CD4-positive, alpha-beta T cell treated with Interleukin-1 beta for 1 hour (primary cell): ENCODE data around the gene RRP1.

ENCODE experiments used
- DNase-seq, 2 donors: peaks; one replicate each; pipeline ENCODE4 v3.0.0-alpha.2; 2020 to 2022

RRP1 gene

DNA sequence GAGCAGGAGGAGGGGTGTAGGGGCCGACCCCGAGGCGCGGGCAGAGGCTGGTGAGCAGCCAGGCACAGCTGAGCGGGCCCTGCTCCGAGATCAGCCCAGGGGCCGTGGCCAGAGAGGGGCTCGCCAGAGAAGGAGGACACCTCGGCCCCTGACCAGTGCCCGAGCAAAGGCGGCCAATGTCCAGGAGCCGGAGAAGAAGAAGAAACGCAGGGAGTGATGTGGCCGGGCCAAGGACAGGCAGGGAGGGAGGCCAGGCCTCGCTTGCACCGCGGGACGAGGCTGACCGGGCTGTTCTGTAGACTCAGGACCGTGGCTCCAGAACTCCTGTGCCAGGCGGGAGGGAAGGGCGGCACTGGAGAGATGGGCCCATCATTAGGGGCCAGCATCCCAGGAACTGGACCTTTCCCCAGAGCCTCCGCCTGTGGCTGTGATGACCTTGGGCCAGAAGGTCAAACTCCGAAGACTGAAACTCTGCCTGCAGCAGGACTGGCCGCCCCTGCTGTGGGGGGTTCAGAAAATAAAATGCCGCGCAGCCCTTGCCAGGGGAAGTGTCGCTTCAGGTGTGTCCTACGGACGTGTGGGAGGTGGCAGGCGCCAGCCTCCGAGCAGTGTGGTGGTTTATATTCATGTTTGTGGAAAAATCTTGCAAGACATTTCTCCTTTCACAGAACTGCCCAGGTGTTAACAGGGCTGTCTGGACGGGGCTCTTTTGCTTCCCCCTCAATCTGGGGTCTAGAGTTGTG lies 14.4 kb downstream of the RRP1 start:
- DNase-seq, result no peak

DNA sequence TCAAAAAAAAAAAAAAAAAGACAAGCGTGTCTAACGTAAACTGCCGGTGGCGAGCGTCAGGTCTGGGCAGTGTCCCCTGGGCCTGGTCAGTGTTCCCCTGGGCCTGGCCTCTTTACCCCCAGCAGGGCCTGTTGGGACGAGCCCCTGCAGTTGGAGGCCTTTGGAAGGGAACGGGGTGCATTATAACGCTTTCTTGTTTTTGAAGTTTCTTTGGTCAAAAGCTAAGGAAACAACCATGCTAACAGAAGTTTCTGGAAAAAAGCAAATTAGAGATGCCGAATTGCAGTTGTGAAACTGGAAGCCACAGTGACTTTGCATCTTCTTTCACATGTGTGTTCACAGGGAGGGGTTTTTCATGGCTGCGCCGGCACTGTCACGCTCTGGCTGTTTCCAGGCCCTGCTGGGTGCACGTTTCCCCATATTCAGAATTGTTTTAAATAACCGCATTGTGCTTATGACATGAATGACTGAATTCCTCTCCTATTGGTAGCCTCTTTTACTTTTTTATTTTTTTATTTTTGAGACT lies 16.0 kb downstream of the RRP1 start:
- DNase-seq, result peak; percentile 13 to 82

DNA sequence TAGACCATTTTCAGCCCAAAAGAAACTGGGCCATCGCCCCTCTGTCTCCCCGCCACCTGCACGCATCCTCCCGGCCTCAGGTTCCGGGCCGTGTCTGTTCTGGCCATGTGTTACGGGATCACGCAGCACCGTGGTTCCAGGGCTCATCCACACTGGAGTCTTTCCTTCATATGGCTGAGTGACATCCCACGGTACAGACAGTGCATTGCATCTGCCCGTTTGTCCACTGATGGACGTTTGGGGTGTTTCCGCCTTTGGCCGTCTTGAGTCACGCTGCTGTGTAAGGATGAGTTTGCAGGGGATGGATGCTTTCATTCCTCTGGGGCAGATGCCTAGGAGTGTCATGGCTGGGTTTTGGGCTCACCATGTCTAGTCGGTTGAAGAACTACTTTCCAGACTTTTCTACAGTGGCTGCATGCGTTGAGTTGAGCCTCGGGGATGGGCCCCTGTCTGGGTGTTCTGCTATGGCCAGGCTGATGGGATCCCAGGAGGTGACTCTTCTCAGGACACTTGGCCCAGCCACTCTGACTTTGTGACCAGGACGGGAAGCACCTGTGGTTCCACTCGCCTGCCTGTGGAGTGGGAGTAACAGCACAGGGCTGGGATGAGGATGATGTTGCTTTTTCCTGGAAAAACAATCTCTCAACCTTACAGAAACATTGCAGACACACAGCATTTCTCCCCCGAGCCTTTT lies 16.8 kb downstream of the RRP1 start:
- DNase-seq, result no peak

DNA sequence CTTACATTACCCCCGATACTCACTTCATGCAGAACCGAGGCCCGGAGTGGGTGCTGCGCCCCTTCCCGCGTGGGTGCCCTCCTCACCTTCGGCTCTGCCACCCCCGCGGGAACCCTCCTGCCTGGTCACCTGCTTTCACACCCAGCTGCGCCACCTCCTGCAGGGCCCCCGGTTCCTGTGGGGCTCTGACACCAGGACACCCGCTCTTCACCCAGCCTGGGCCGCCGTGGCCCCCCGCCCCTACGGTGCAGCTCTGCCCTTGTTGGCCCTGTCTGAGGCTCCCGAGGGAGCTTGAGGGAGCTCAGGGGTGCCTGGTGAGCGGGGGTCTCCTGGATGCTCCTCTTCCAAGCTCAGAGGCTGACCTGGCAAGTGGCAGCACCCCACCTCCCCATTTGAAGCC lies 19.0 kb downstream of the RRP1 start:
- DNase-seq, result no peak

DNA sequence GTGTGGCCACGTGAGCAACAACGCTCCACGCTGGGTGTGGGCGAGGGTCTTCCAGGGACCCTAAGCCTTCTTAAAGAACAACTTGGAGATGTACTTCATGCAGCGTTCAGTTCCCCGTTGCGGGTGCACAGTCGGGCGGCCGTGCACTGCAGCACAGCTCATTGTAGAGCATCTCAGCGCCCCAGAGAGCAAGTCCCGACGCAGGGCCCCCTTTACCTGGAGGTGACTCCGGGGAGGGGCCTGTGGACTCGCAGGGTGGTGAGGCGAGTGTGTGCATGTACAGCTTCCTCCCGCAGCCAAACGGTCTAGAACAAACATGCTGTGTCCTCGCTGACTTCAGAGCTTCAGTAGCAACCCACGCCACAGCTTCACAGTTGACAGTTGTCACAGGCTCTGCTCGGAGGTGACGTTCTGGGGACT lies 19.5 kb downstream of the RRP1 start:
- no peak for DNase-seq

DNA sequence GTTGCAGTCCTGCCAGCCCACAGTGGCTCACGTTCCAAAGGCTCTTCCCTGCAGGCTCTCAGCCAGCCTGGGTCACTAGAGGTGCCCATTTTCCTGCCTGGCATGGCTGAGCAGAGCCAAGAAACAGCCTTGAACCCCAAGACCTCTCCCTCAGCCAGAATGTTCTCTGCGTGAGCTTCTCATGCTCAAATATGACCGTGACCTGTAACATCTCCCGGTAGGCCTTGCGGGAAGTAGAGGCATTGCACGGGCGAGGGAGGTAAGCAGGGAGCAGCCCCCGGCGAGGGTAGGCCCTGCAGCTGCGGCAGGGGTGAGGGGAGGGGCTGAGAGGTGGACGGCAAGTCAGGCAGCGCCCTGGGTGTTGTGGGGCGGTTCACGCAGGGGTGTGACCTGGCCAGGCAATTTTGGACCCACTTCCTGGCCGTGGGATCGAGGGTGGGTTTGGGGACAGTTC lies 20.0 kb downstream of the RRP1 start:
- DNase-seq, result no peak

DNA sequence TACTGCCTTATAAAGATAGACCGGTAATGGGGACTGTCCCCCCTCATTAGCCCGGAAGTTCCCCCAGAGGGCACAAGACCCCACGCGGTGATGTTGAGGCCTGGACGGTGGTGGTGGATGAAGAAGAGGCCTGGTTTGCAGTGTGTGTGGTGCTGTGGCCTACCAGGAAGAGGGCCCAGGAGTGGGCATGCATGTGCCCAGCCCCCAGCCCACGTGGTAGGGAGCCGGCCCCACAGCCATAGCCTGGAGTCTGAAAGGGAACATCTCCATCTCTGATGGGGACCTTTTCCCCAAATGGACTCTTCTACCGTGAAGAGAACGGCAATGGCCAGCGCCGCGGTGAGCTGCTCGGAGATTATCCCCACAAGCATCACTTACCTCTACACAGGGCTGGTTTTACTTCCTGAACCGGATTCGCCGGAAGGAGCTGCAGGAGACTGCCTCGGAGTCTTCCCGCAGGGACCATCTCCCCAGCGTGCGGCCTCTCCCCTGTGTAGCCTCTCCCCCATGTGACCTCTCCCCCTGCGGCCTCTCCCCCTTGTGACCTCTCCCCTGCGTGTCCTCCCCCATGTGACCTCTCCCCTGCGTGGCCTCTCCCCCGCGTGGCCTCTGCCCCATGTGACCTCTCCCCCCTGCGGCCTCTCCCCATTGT lies 20.6 kb downstream of the RRP1 start:
- DNase-seq, result no peak

DNA sequence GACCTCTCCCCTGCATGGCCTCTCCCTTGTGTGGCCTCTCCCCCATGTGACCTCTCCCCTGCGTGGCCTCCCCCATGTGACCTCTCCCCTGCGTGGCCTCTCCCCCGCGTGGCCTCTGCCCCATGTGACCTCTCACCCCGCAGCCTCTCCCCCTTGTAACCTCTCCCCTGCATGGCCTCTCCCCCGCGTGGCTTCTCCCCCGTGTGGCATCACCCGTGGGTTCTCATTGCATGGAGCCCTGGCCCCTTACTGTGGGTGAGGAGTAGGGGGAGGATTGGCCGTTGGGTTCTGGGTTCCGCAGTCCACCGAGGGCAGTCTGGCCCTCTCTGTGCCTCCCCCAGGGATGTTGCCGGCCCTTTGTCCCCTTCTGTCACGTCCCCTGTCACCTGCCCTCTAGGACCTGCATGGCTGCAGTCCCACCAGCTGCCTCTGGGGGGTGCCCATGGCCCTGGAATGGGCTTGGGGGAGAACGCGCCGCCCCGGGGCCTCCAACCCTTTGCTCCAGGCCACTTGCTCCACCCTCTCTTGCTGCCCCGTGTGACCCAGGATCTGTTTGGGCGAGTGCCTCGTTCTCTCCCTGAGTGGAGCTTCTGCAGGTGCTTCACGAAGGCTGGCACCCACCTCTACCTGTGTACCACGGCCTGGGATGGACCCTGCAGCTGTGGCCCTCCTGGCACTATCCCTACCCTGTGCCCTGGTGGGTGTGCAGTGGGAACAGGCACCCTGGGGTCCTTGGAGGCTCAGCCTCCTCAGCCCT lies 21.3 kb downstream of the RRP1 start:
- DNase-seq, result peak; percentile 83 to 86

DNA sequence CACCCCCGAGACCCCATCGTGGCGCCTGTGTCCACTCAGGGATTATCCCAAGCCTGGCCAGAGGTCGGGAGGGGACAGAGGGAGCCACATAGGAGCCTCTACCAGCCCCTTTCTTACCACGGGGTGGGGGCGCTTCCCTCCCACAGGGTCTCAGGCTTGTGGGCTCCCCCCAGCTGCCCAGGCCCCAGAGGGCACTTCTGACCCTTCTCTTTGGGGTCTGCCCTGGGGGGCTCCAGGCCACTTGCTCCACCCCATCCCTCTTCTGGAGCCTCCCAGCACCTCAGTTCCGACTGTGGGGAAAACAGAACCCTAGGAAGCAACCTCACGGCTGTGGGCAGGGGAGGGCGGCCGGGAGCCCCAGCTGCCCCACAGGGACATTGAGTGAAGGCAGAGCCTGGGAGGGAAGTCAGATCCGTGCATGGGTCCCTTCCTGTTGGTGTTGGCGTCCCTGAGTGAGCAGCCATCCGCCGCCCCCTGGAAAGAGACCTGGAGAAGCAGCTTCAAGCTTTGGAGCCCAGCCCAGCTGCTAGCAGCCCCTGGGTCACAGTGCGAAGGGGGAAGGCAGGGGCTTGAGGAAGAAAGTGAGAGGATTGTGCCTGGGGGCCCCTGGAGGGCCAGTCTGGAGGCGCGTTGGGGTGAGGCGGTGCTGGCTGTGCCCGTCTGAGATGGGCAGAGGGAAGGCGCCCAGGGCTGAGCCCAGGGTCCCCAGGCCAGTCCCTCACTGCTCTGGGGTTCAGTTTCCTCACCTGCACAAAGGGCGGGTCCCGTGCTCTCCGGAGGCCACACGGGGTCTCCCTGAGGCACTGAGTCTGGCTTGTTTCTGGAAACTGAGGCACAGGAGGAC lies 22.1 kb downstream of the RRP1 start:
- DNase-seq, result no peak

DNA sequence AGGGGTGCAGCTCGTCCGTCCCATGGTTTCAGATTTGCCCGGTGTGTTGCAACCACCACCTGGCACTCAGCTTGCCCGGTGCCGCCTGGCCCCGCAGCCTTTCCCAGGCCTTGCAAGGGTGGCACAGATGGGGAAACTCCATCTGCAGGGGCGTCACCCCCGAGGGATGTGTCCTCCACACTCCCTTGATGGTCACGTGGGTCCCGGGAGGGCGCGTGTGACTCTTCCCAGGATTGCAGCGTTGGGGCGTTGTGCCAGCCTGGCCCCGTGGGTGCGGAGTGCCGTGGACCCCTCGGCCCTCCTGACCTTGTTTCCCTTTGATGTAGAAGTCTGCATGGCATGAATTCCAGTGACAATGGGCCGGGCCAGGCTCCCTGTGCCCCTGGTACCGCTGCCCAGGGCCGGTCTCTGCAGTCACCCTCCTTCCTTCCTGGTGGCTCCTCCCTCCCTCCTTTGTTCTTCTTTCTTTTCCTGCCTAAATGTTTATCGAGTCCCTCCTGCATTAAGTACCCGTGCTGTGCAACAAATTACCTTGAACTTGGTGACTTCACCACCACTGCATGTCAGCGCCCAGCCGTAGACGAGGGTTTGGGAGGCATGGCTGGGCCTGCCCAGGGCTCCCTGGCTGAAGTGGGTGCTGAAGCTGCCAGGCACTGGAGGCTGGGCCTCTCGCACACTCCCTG lies 22.9 kb downstream of the RRP1 start:
- DNase-seq, result peak in 1 of 2 donors; percentile 31

DNA sequence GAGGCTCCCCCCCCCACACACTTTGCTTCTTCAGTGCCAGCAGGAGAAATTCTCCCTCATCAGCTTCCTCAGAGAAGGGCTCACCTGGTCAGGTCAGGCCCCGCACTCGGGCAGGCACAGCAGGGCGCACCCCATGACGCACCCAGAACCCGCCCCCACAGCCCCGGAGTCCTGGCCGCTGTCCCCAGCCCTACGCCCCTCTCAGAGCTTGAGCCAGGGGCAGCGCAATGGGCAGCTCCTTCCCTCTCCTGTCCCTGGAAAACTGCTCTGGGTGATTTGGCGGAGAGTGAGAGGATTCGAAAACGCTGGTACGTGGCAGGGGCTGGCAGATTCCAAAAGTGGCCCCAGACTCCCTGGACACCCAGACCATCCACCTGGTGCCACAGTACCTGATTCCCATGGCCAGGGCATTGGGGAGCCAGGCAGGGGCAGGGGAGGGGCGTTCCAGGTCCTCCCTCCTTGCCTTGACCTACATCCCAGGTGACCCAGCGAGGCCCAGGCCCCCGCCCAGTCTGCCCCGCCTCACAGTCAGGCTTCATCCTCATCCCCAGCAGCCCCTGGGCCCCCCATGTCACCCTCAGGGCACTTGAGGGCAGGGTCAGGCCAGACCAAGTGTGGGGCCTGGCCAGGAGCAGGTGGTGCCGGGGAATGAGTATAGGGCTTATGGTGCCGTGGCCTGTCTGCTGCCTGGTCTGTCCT lies 23.7 kb downstream of the RRP1 start:
- DNase-seq, result no peak

DNA sequence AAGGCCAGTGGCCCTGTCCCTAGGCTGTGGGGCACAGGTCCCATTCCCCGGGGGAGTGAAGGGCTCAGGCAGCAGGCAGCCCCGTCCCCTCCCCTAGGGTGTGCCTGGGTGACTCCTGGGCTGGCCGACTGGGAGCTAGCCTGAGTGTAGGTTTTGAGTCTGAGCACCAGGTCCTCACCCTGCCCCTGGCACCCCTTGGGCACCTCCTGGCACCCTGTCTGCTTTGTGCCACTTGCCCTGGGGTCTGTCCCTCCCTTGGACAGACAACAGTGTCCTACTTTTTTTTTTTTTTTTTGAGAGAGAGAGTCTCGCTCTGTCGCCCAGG lies 24.2 kb downstream of the RRP1 start:
- no peak for DNase-seq

DNA sequence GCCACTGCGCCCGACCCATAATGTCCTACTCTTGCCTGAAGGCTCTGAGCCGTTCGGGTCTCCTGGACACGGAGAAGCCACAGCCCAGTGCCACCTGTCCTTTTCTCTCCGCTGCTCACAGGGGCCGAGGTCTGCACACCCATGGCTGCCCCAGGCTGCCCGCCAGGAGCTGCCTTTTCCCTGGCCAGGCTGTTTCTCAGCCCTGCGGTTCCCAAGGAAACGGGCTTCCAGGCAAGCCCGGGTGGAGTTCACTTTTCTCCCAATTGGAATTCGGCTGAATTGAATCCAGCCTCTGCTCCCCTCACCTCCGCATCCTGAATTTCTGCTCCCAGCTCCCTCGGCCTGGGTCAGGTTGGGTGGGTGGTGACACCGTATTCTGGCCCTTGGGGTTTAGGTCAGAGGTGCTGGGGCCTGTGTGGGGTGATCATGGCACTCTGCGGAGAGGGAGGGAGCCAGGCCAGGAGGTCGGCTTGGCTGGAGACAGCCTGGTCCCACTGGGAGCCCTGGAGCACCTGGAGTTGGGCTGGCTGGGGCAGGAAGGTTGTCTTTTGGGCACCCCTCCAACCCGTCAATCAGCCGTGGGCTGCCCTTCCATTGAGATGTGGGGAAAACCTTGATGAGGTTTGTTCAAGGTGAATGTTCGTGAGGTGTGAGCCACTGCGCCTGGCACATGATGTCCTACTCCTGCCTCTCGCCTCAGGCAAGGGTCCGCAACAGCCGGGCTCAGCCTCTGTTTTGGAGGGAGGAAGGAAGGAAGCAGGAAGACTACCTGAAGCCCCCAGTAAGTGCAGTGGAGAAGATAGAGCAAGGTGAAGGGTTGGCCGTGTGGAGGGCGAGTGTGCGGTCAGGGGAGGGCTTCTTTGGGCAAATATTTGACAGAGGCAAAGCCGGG lies 25.1 kb downstream of the RRP1 start:
- DNase-seq, result no peak

DNA sequence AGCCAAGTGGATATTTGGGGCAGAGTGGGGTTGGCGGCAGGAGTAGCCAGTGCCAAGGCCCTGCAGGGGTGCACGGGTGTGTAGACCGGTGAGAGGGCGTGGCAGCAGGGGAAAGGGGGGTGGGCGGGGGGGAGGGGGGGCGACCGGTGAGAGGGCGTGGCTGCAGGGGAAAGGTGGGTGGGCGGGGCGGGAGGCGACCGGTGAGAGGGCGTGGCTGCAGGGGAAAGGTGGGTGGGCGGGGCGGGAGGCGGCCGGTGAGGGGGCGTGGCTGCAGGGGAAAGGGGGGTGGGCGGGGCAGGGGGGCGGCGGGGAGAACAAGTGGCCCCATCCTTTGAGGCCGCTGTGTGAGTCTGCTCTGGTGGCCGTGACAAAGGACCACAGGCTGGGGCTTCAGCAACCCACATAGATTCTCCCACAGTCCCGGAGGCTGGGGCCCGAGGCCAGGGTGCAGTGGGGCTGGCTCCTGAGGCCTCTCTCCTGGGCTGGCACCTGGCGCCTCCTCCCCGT lies 25.8 kb downstream of the RRP1 start:
- DNase-seq, result no peak

DNA sequence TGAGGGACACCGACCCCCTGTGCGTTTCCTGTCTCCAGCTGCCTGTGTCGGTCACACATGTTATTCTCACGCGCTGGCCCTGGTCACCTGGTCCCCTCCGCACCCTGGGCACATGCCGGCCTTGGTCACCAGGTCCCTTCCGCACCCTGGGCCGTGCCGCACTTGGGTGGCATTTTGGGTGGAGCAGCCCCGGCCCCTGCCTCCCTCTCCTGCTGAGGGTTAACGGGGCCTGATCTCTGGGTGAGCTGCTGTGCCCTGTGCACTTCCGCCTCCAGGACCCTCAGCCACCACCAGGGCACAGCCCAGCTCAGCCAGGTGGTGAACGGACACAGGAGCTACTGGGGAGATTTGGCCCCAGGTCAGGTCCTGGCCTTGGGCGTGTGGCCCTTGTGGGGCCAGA lies 26.6 kb downstream of the RRP1 start:
- no peak for DNase-seq

DNA sequence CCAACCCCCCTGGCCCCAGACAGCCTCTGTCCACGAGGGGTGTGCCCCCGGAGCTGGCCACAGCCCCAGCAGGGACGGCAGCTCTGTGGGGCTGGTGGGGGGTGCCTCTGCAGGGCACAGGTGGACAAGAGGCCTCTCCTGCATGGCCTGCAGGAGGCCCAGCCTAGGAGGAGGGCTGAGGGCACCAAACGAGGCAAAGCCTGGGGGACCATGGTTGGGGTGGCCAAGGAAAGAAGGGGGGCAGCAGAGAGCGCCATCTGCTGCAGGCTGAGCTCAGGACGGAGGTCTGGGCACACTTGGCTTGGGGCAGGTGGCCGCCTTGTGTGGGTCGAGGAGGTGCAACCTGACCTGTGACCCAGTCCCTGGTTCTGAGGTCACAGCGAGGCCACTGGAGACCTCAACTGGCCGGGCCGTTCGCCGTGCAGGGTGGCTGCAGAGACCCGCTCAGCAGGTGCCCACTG lies 27.3 kb downstream of the RRP1 start:
- no peak for DNase-seq

DNA sequence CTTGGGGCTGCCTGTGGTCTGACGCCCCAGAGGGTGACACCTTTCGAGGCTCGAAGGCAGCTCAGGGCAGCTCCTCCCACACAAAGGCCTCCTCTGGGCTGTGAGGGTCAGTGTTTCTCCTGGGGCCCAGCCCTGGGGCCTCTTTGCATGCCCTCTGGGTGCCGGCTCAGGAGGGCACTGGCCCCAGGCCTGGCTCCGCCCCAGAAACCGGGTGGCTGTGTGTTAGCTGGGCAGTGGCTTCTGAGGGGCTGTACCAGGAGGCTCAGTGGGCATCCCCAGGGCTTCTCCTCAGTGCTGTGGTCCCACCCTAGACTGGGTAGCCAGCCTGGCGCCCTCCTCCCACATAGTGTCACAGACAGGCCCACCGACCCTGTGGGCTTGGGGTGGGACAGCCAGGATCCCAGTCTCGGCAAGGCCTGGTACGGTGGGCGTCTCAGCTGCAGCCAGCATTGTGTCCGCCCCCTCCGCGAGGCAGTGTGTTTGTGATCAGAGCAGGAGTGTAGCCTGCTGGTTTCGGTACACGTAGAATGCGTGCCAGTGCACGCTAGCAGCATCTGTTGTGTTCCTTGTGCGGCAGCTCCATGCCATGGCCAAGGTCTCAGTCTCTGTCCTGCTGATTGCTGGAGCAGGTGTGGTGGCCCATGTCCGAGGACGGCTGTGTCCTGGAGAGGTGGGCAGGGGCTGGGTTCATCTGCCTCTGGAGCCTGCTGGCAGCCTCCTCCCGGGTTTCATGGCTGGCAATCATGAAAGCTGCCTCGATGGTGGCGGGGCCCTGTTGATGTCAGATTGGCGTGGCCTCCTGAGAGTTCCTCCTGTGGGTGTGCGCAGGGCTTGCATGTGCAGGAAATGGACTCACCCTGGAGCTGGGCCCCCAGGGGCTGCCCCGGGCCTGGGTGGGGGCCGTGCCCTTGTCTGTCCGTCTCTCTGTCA lies 28.0 kb downstream of the RRP1 start:
- peak in 1 of 2 donors; percentile 24 for DNase-seq

DNA sequence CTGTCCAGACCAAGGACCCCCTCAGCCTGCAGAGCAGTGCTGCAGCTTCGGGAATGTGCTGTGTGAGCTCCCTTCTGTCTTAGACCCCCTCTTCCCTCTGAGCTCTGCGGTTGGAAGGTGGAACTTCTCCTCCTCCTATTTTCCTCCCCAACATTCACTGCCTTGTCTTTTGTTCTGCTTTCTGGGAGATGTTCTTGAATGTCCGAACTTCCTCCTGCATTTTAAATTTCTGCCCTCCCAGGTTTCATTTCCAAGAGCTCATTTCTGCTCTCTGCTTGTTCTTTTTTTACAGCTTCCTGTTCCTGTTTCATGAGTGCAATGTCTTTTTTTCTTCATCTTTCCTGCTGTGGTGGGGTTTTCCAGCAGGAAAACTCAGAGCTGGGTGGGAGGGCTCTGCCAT lies 29.3 kb downstream of the RRP1 start:
- no peak for DNase-seq
